AG09319 (cell line): ENCODE data around the gene SPEG.
A peak's percentile ranks its signal among the peaks of the same experiment; 100 is the strongest.

ENCODE experiments used
- DNase-seq: peaks from one replicate; pipeline ENCODE4 v3.0.0-alpha.2; 2010; ENCODE audit warnings: low read depth; ENCODE audit errors: extremely low read depth
- CTCF ChIP-seq: IDR thresholded peaks from 2 replicates; pipeline ENCODE4 v1.5.1; 2011; ENCODE audit warnings: low read depth, mild to moderate bottlenecking, inconsistent platforms, low read length, moderate library complexity

SPEG gene

GRCh38 chr2:219434718-219435525, at the start of gene SPEG:
Gene SPEG (plus strand): TSS chr2:219434843. CDS start chr2:219434978, 135 bp downstream.
- no peak for TF ChIP-seq CTCF
- DNase-seq, result no peak

- DNase-seq, result no peak
- no peak for TF ChIP-seq CTCF
These were observed 49.8 kb upstream of the SPEG start for GRCh38 chr2:219384859-219385258.

GRCh38 chr2:219385958-219386520, 48.6 kb upstream of the SPEG start:
- no peak for DNase-seq
- TF ChIP-seq CTCF, result no peak

- TF ChIP-seq CTCF, result no peak
- DNase-seq, result no peak
These were observed 47.9 kb upstream of the SPEG start for GRCh38 chr2:219386532-219387280.

- TF ChIP-seq CTCF, result no peak
- DNase-seq, result peak; percentile 50
These were observed 47.1 kb upstream of the SPEG start, which contains the start of gene DNPEP for GRCh38 chr2:219387306-219388120. Gene DNPEP (minus strand): TSS chr2:219387912. CDS start chr2:219387794, 118 bp downstream.

GRCh38 chr2:219388121-219388906, 46.3 kb upstream of the SPEG start:
- DNase-seq, result peak; percentile 96
- peak; percentile 28 for TF ChIP-seq CTCF
